NCI-H1092 treated with DMSO at 0.1 percent for 48 hours (cell line): ENCODE data around the gene FAM32A.

Experiments used
- DNase-seq: peaks from one replicate; lab custom pipeline; 2025; lab: John Stamatoyannopoulos, UW

Gene FAM32A

DNA sequence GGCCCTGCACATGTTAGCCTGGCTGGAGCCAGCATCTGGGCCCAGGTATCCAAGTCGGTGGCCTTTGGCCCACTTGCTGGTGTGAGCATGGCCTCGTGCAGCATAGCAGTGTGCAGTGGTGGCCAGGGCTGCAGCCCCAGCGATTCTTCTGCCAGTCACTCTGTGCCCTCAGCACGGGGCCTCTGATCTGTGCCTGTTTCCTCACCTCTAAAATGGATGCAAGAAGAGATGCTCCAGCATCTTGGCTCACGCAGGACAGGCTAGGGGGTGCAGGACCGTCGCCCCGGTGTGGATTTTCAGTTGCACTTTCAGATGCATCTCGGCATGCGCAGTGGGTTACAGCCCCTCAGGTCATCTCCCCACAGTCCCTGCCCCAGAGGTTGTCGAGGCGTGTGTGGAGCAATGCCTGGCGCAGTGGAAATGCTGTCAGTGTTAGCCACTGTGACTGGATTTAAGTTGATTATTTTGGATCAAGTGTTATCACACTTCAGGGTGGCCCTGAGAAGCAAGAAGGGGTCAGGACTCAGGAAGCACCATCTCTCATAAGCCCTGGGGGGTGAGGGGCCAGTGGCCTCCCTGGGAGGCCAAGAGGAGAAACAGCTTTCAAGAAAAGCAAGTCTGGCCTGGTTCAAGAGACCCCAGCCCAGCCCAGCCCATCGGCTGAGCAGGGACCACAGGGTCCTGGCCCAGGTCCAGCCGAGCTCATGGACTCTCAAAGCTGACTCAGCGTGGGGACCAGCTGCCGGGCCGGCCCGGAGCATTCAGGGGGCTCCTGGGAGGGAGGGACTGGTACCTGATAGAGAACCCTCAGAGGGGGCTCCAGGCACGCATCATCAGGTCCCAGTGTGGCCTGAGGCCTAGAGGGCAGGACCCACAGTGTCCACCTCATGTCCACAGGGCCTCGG, 40.3 kb downstream of the FAM32A start:
- DNase-seq: no peak

DNA sequence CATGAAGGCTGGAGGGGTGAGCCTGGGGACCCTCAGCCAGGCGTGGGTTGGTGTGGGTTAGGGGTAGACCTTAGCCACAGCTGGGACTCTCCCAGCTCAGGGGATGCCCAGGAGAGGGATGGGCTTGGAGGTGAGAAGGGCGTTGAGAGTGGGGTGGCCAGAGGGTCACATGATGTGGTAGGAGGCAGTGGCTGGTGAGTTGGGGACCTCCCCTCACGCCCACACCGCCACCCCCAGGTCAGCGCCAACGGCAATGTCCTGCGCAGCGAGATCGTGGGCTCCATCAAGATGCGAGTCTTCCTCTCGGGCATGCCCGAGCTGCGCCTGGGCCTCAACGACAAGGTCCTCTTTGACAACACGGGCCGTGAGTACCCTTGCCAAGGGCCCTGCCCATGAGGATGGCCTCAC, 41.0 kb downstream of the FAM32A start:
- DNase-seq: no peak

GRCh38 chr19:16226878-16227836, 41.9 kb downstream of the FAM32A start:
- no peak for DNase-seq

- DNase-seq: no peak
Observed at GRCh38 chr19:16227837-16228636, 42.8 kb downstream of the FAM32A start.

GRCh38 chr19:16228637-16229321, 43.6 kb downstream of the FAM32A start:
- DNase-seq: no peak

GRCh38 chr19:16229322-16229641, 44.1 kb downstream of the FAM32A start:
- no peak for DNase-seq

GRCh38 chr19:16232127-16232526, 46.9 kb downstream of the FAM32A start:
- no peak for DNase-seq

DNA sequence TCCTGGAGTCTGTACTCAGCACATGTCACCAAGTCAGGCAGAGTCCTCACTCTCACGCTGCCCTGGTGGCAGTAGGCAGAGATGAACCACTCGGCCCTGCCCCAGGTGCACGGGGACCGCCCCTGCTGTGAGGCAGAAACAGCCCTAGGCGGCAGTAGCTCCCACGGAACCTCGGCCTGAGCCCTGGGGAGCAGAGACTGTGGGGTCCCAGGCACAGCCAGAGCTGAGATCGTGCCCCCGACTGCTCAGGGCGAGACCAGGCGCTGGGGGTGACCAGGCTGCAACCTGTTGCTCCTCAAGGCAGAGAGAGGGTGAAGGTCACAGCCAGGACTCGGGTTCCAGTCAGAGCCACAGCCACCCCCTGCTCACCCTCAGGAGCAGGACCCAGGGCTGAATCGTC, 47.4 kb downstream of the FAM32A start:
- DNase-seq: no peak

DNA sequence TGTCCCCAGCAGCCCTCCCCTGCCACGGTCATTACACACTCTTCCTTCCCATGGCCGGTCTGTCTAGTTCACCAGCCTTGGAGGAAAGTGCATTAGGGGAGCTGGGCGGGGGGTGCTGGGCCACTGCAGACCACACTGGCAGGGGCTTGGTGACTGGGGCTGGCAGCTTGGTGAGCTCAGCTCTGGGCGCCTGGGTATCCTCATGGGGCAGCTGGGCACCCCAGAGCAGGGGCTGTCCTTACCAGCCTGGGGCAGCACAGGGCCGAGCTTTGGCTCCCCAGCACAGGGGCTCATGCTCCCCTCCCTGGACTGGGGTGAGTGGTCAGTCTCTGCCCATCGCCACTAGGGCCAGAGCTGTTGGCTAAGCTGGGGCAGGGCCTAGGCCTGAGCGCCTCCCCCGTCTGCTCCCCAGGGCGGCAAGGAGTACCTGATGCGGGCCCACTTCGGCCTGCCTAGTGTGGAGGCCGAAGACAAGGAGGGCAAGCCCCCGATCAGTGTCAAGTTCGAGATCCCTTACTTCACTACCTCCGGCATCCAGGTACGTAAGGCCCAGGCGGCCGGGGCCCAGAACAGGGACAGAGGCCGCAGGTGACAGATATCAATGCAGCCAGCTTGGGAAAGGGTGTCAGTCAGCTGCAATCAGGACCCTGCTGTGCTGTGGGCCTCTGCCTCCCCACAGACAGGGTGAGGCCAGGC, 48.0 kb downstream of the FAM32A start:
- no peak for DNase-seq

- no peak for DNase-seq
Observed at GRCh38 chr19:16233836-16234551, 48.8 kb downstream of the FAM32A start.

GRCh38 chr19:16234552-16235445, 49.6 kb downstream of the FAM32A start:
- DNase-seq: no peak

GRCh38 chr19:16235811-16236652, 50.8 kb downstream of the FAM32A start:
- DNase-seq: no peak
